ENCODE results near the gene EPHB6.
A peak's percentile ranks its signal among the peaks of the same experiment; 100 is the strongest.

The EPHB6 gene, protein sequence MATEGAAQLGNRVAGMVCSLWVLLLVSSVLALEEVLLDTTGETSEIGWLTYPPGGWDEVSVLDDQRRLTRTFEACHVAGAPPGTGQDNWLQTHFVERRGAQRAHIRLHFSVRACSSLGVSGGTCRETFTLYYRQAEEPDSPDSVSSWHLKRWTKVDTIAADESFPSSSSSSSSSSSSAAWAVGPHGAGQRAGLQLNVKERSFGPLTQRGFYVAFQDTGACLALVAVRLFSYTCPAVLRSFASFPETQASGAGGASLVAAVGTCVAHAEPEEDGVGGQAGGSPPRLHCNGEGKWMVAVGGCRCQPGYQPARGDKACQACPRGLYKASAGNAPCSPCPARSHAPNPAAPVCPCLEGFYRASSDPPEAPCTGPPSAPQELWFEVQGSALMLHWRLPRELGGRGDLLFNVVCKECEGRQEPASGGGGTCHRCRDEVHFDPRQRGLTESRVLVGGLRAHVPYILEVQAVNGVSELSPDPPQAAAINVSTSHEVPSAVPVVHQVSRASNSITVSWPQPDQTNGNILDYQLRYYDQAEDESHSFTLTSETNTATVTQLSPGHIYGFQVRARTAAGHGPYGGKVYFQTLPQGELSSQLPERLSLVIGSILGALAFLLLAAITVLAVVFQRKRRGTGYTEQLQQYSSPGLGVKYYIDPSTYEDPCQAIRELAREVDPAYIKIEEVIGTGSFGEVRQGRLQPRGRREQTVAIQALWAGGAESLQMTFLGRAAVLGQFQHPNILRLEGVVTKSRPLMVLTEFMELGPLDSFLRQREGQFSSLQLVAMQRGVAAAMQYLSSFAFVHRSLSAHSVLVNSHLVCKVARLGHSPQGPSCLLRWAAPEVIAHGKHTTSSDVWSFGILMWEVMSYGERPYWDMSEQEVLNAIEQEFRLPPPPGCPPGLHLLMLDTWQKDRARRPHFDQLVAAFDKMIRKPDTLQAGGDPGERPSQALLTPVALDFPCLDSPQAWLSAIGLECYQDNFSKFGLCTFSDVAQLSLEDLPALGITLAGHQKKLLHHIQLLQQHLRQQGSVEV

DNA sequence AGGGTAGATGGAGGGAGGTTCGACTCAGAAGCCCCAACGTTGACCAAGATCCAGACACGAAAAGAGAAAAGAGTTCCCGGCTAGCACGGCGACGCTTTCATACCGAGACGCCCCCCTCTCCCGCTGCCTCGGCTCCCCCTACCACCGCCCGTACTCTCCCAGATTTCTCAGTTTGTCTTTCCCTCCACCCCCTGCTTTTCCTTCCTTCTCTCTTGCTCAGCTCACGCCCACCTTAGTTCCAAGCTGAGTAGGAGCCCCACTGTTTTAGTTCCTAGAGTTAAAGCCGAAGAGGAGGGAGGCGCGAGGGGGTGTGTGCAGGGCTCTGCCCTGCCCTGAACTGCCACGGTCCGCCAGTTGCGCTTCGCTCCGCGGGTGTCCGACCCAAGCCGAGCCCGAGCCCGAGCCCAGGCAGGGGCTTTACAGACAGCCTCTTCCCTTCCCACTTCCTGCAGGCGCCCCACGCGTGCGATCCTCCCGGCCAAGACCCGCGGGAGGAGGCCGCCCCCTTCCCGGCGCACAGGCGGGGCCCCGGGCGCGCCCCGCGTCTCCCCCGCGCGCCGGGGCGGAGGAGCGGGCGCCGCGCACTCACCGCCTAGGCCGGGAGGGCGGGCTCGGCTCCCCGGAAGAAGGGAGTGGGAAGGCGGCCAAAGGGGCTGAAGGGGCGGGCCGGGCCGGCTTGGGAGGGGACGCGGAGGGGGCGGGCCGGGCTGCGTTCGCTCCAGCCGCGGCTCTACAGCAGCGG lies at the start of gene EPHB6:
Gene EPHB6 (plus strand): TSS at position 705 of the 742 bp plus-strand sequence. CDS start 8,152 bp downstream, outside the sequence.
- DNase-seq, result no peak

DNA sequence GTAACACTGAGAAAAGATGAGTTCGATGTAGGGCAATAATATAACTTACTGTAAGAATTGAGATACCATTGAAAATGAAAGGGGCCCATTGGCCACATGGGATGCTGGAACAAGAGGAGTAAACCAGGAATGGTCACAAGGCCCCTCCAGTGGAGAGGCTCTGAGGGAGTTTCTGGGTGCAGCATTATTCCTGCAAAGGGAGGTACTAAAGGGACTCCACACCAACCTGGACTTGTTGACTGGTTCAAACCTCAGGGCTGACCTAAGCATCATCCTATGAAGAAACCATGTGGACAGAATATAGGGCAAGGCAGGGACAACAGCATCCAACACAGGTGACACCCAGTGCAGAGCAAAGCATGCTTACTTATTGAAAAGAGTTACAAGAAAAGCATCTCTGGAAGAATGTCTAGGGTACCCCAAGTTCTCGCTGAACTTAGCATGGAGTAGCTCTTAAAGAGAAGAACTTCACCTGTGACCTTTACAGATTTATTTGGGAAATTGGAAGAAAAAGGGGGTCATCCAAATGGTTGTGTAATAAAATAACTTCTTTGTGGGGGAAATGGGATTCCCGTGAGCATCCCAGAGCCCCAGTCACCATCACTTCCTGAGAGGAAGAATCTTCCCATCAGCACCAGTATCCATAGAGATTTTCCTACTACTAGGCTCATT lies 49.4 kb upstream of the EPHB6 start:
- DNase-seq, result no peak

- no peak for DNase-seq
Observed at GRCh38 chr7:142806022-142806356, 48.9 kb upstream of the EPHB6 start.

DNA sequence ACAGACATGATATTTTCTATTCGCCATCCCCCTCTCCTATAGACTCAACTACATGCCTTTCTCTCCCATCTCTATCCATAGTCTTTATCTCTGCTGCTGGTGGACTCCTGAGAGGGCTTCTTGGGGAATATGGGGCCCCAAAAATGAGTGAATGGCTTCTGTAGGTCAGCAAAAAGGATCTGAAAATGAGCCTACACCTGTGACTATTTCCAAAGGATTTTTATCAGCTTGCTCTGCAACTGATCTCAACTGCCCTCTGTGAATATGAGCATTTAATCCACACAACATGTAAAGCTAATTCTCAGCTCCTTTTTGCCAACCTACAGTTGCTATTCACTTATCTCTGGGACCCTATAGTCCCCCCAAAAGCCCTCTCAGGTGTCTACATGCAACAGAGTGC lies 47.9 kb upstream of the EPHB6 start:
- no peak for DNase-seq

DNA sequence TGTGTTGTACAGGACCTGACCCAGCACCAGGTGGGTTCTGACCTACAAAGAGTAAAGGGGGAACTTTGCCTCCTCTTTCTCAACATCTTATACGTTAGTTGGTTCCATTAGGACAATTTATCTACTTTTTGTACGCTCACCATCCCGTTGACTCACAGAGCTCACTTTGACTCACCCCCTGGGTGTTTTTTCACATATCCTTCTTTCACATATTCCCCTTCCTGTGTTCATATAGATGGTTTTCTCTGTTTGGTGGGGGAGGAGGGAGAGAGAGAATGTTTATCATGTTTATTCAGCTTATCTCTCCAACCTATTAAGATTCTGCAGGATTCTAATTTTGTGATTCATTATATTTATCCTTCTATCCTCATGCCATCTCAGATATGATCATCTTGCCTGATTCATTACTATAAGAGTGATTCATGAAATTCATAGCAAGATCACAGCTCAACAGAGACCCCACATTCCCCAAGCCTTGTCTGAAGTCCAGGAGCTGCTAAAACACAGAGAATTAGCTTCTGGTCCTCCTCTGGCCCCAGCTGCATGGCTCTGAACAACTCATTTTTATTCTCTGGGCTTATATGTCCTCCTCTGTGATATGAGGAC lies 46.9 kb upstream of the EPHB6 start:
- no peak for DNase-seq

DNA sequence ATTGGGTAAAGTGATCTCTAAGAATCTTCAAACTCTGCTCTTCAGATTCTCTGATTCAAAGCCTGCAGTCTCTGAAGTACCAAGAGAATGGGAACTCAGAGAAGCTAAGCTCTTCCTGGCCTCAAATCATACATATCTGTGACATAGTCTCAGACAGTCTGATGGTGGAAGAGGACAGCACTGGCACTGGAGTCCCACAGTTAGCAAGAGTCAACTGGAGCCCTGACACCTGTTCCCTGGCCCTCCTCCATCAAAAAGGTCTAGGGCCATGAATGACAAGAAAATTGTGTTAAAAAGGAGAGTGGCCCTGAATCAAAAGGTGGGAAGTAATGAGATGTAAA lies 46.4 kb upstream of the EPHB6 start:
- DNase-seq, result no peak

GRCh38 chr7:142808802-142809583 lies 45.9 kb upstream of the EPHB6 start:
- DNase-seq, result no peak

GRCh38 chr7:142809671-142810070 lies 45.2 kb upstream of the EPHB6 start:
- DNase-seq, result no peak

- DNase-seq, result peak; percentile 13
Observed at GRCh38 chr7:142811154-142811737, 43.6 kb upstream of the EPHB6 start.

DNA sequence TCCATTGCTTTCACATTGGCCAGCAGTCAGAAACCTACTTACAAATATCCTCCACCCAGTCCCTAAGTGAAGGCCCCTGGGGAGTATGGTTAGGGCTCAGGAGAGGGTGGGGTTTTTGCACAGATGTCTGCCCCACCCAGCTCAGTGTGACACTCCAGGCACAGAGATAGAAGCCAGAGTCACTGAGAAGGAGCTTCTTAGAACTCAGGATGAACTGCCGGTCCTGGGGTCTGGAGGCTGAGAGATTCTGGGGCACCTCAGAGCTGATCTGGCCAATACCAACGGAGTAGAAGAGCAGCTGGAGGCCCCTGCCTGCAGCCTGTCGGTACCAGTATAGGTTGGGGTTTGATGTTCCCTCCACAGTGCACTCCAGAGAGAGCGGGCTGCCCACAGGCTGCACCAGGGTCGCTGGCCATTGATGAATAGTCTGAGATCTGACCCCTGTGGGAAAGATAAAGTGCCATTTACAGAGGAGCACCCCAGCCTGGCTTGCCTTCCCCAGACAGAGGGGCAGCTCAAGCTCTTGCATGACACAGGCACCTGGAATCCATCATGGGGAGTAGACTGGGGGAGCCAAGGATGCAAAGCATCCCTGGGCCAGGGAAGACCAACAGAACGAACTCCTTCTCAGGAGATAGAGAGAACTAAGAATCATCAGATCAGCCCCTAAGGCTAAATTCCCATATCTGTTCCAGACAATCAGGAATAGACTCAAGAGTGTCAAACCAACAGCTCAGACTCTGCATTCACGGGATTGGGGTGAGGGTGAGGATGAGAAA lies 42.2 kb upstream of the EPHB6 start:
- no peak for DNase-seq

- DNase-seq, result no peak
Observed at GRCh38 chr7:142813226-142813625, 41.6 kb upstream of the EPHB6 start.

GRCh38 chr7:142813699-142814098 lies 41.2 kb upstream of the EPHB6 start:
- no peak for DNase-seq

GRCh38 chr7:142814451-142814850 lies 40.4 kb upstream of the EPHB6 start:
- no peak for DNase-seq

DNA sequence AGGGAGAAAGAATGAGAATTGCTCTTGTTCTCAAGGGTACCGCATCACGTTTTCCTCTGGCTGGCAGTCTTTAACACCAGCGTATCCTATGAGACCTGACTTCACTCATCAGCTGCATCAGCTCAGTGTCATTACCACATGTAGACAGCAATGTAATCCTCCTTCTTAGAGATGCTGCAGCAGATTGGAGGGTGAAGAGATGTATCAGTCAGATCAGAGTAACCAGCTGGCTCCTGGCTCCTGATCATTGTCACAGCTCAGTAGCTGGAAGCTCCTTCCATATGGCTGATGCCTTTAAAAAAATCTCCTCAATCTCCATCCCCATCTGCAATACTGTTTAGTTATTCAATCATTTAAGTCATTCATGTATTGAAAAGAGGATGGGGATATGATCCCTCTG lies 39.7 kb upstream of the EPHB6 start:
- DNase-seq, result no peak

DNA sequence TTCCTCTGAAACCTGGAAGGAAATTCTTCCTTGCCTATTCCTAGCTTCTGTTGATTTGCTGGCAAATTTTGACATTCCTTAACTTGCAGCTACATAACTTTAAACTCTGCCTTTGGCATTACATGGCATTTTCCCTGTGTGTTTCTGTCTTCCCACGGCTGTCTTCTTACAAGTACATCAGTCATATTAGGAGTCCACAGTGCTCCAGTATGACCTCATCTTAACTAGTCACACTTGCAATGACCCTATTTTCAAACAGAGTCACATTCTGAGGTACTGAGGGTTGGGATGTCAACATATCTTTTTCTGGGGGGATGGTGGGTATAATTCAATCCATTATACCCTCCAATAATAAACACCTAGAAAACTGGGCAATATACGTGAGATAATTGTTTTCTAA lies 37.4 kb upstream of the EPHB6 start:
- no peak for DNase-seq

GRCh38 chr7:142819530-142819929 lies 35.3 kb upstream of the EPHB6 start:
- no peak for DNase-seq

- no peak for DNase-seq
Observed at GRCh38 chr7:142822714-142823113, 32.2 kb upstream of the EPHB6 start.

DNA sequence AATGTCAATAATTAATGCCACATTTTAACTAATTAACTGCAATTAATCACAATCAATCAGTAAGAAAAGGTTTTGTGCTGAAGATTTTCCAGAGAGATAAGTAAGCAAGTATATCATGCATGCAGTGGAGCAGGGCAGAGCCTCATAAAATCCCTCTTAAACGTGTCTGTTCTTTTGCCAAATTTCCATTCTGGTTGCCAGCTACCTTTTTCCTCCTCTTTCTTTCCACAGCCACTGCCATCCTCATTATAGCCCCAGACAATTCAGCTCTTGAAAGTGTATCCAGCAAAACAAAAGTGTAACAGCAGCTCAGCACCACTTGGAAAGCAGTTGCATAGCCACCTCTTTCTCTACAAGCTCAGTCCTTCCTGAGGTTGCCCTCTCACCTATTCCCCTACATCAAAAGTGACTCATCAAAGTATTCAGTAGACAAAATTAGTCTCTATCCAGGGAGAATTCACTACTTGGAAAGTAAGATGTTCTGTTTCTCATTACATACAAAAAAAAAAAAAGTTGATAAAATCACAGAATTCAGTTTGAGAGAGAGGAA lies 26.9 kb upstream of the EPHB6 start:
- no peak for DNase-seq

GRCh38 chr7:142832417-142832816 lies 22.5 kb upstream of the EPHB6 start:
- DNase-seq, result no peak

Measured in NCI-H187 treated with DMSO at 0.1 percent for 48 hours (cell line).